ENCODE data around the gene GPBAR1.
A peak's percentile ranks its signal among the peaks of the same experiment; 100 is the strongest.

Gene GPBAR1

GRCh38 chr2:218256612-218257350 lies 4.0 kb upstream of the GPBAR1 start:
- TF ChIP-seq CTCF (IDR thresholded peaks at IDR 0.05; ENCODE audit: insufficient read depth, missing control alignments) = no peak
- FAIRE-seq (no peak), DNase-seq (ENCODE audit: insufficient read length, low spot score) (no peak)

GRCh38 chr2:218257390-218257981 lies 3.3 kb upstream of the GPBAR1 start:
- FAIRE-seq (no peak), DNase-seq (ENCODE audit: insufficient read length, low spot score) (no peak)
- TF ChIP-seq CTCF (IDR thresholded peaks at IDR 0.05; ENCODE audit: insufficient read depth, missing control alignments) = peak; percentile 35

GRCh38 chr2:218259099-218259961 lies 1.5 kb upstream of the GPBAR1 start:
- DNase-seq (ENCODE audit: insufficient read length, low spot score) = no peak
- no peak for TF ChIP-seq CTCF (IDR thresholded peaks at IDR 0.05; ENCODE audit: insufficient read depth, missing control alignments)
- FAIRE-seq = no peak

- DNase-seq (ENCODE audit: insufficient read length, low spot score) = no peak
- no peak for TF ChIP-seq CTCF (IDR thresholded peaks at IDR 0.05; ENCODE audit: insufficient read depth, missing control alignments)
- no peak for FAIRE-seq
These were observed 649 bp upstream of the GPBAR1 start for GRCh38 chr2:218260166-218260565.

- FAIRE-seq (no peak), DNase-seq (ENCODE audit: insufficient read length, low spot score) (no peak)
- TF ChIP-seq CTCF (IDR thresholded peaks at IDR 0.05; ENCODE audit: insufficient read depth, missing control alignments) = no peak
These were observed 815 bp downstream of the GPBAR1 start for GRCh38 chr2:218261423-218262236.

GRCh38 chr2:218262237-218262600 lies 1.4 kb downstream of the GPBAR1 start:
- FAIRE-seq = no peak
- TF ChIP-seq CTCF (IDR thresholded peaks at IDR 0.05; ENCODE audit: insufficient read depth, missing control alignments) = no peak
- DNase-seq (ENCODE audit: insufficient read length, low spot score) = no peak
